ENCODE measurements around the gene RAD51AP2.

DNA sequence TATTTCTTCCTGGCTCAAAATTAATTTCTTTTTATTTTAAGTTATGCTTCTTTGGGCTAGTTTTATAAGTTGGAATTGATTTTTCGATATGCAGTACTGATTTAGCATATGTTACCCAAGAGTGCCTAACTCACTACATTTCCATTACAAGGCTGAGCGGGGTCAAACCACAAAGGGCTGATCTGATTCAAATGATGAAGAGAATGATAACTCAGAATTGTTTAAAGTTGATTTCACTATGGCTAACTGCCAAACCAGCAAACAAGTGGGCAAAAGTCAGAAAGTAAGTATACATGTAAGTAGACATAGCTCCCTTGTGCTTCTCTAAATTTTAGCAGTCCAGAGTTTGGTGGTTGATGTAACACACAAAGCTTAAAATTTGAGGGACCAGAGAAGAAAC is 35.6 kb downstream of the RAD51AP2 start:
- TF ChIP-seq, protein P1, sequence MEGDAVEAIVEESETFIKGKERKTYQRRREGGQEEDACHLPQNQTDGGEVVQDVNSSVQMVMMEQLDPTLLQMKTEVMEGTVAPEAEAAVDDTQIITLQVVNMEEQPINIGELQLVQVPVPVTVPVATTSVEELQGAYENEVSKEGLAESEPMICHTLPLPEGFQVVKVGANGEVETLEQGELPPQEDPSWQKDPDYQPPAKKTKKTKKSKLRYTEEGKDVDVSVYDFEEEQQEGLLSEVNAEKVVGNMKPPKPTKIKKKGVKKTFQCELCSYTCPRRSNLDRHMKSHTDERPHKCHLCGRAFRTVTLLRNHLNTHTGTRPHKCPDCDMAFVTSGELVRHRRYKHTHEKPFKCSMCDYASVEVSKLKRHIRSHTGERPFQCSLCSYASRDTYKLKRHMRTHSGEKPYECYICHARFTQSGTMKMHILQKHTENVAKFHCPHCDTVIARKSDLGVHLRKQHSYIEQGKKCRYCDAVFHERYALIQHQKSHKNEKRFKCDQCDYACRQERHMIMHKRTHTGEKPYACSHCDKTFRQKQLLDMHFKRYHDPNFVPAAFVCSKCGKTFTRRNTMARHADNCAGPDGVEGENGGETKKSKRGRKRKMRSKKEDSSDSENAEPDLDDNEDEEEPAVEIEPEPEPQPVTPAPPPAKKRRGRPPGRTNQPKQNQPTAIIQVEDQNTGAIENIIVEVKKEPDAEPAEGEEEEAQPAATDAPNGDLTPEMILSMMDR (conservative IDR thresholded peaks at IDR 0.05), result no peak
- TF ChIP-seq ZFX (IDR thresholded peaks at IDR 0.05), result no peak
